IMR-90 (cell line): ENCODE results near the gene COMP. TPM values are rescaled to one million over a fixed set of nuclear protein-coding genes. Genes with fewer than 3 reads are reported as not detected.

Source experiments
- ATAC-seq: fragments of 200-7000 bp; cut with Tn5 transposase; 2 replicates; pipeline ENCODE4 v1.9.1; 2020; ENCODE audit warnings: low read depth, mild to moderate bottlenecking, moderate library complexity
- BruUV-seq: library from RNA; stranded (reverse); fragments of 400-500 nt; replicated peaks from 2 replicates; lab custom pipeline; 2021; lab: Mats Ljungman, UMichigan
- CTCF ChIA-PET: fragments of 300-600 bp; formaldehyde crosslinking; extraction: SDS; loops from one replicate; lab custom pipeline; 2021; ENCODE audit warnings: antibody characterized with exemption; lab: Yijun Ruan, JAX
- POLR2A ChIA-PET: fragments of 300-600 bp; sonication (Branson Sonifier 250); formaldehyde crosslinking; loops from one replicate; lab custom pipeline; 2022; ENCODE audit warnings: antibody characterized with exemption; ENCODE audit not compliant: unreplicated experiment; lab: Charles Lee
- DNase-seq: peaks from one replicate; pipeline ENCODE4 v3.0.0; 2013
- H2AFZ ChIP-seq: replicated peaks from 2 replicates; pipeline ENCODE3; 2013; ENCODE audit warnings: low read length, mild to moderate bottlenecking; ENCODE audit not compliant: poor library complexity
- H2AK5ac ChIP-seq: 2 replicates; pipeline ENCODE4 v1.6.1; 2013; ENCODE audit warnings: low read depth, low read length, inconsistent platforms
- H2AK9ac ChIP-seq: replicated peaks from 2 replicates; pipeline ENCODE3; 2013; ENCODE audit warnings: mild to moderate bottlenecking, low read depth, low read length, moderate library complexity; ENCODE audit not compliant: poor library complexity
- H2BK120ac ChIP-seq: 2 replicates; pipeline ENCODE4 v1.6.1; 2013; ENCODE audit warnings: low read depth, low read length, inconsistent platforms
- H2BK15ac ChIP-seq: 3 replicates; pipeline ENCODE4 v1.6.1; 2013; ENCODE audit warnings: low read depth, low read length, inconsistent platforms
- H2BK20ac ChIP-seq: 2 replicates; pipeline ENCODE4 v1.6.1; 2013; ENCODE audit warnings: low read depth, mild to moderate bottlenecking, inconsistent platforms, low read length, moderate library complexity
- H2BK5ac ChIP-seq: 2 replicates; pipeline ENCODE4 v1.6.1; 2013; ENCODE audit warnings: mild to moderate bottlenecking, low read depth, low read length, inconsistent platforms; ENCODE audit not compliant: poor library complexity, severe bottlenecking
- H3K14ac ChIP-seq: replicated peaks from 2 replicates; pipeline ENCODE4 v1.6.1; 2013; ENCODE audit warnings: low read depth, low read length, inconsistent platforms
- H3K18ac ChIP-seq: 2 replicates; pipeline ENCODE4 v1.6.1; 2013; ENCODE audit warnings: low read depth, low read length, control low read depth
- H3K23ac ChIP-seq: 2 replicates; pipeline ENCODE4 v1.6.1; 2013; ENCODE audit warnings: low read depth, low read length, inconsistent platforms
- H3K27ac ChIP-seq: 2 replicates; pipeline ENCODE4 v1.5.1; 2013; ENCODE audit warnings: mild to moderate bottlenecking, control low read depth, low read length; ENCODE audit not compliant: insufficient read depth
- H3K27me3 ChIP-seq: 2 replicates; pipeline ENCODE4 v1.6.1; 2013; ENCODE audit warnings: low read length; ENCODE audit not compliant: control insufficient read depth, insufficient read depth
- H3K36me3 ChIP-seq: 2 replicates; pipeline ENCODE4 v1.6.1; 2013; ENCODE audit warnings: low read length, mixed read lengths; ENCODE audit not compliant: control insufficient read depth, insufficient read depth
- H3K4ac ChIP-seq: 2 replicates; pipeline ENCODE4 v1.6.1; 2013; ENCODE audit warnings: low read depth, low read length, inconsistent platforms
- H3K4me1 ChIP-seq: 2 replicates; pipeline ENCODE4 v1.6.1; 2013; ENCODE audit warnings: low read length, mixed read lengths; ENCODE audit not compliant: control insufficient read depth, insufficient read depth
- H3K4me2 ChIP-seq: 2 replicates; pipeline ENCODE4 v1.6.1; 2013; ENCODE audit warnings: low read depth, mild to moderate bottlenecking, control low read depth, low read length, moderate library complexity
- H3K4me3 ChIP-seq: 2 replicates; pipeline ENCODE4 v1.5.1; 2013; ENCODE audit warnings: low read depth, mild to moderate bottlenecking, control low read depth, low read length, moderate library complexity; ENCODE audit not compliant: insufficient read depth
- H3K56ac ChIP-seq: 2 replicates; pipeline ENCODE4 v1.6.1; 2013; ENCODE audit warnings: low read length, inconsistent platforms; ENCODE audit not compliant: insufficient read depth; ENCODE audit errors: extremely low read depth
- H3K79me1 ChIP-seq, 2 experiments: 2 replicates each; pipeline ENCODE4 v1.6.1; 2013; ENCODE audit warnings: low read length in 2 of 2, inconsistent platforms in 1 of 2, low read depth in 1 of 2
- H3K9ac ChIP-seq: 2 replicates; pipeline ENCODE4 v1.6.1; 2013; ENCODE audit warnings: low read depth, low read length, control low read depth
- H3K9me1 ChIP-seq: 2 replicates; pipeline ENCODE4 v1.6.1; 2013; ENCODE audit warnings: low read length, inconsistent platforms; ENCODE audit not compliant: insufficient read depth
- H3K9me3 ChIP-seq: 2 replicates; pipeline ENCODE4 v1.6.1; 2013; ENCODE audit warnings: low read length; ENCODE audit not compliant: control insufficient read depth, insufficient read depth
- H4K20me1 ChIP-seq: 2 replicates; pipeline ENCODE4 v1.6.1; 2013; ENCODE audit warnings: low read length, inconsistent platforms; ENCODE audit not compliant: insufficient read depth
- H4K5ac ChIP-seq: 2 replicates; pipeline ENCODE4 v1.6.1; 2013; ENCODE audit warnings: mild to moderate bottlenecking, low read depth, low read length, control low read depth
- H4K8ac ChIP-seq, 2 experiments: 2 replicates each; pipeline ENCODE4 v1.6.1; 2013; ENCODE audit warnings: low read depth in 2 of 2, low read length in 2 of 2, control low read depth in 1 of 2, inconsistent platforms in 1 of 2
- H4K91ac ChIP-seq: 2 replicates; pipeline ENCODE4 v1.6.1; 2013; ENCODE audit warnings: low read depth, low read length, inconsistent platforms; ENCODE audit not compliant: insufficient read depth
- CHD1 ChIP-seq: IDR thresholded peaks from 2 replicates; pipeline ENCODE4 v1.6.1; 2012; ENCODE audit warnings: low read depth, low read length, improper control_type of control experiment
- FOS ChIP-seq: fragments of 150-350 bp; IDR thresholded peaks from 2 replicates; pipeline ENCODE4 v1.6.1; 2016; ENCODE audit warnings: low read depth, low read length
- MAFK ChIP-seq: IDR thresholded peaks from 2 replicates; pipeline ENCODE4 v1.6.1; 2012; ENCODE audit warnings: low read depth, low read length, improper control_type of control experiment
- MXI1 ChIP-seq: IDR thresholded peaks from 2 replicates; pipeline ENCODE4 v1.6.1; 2012; ENCODE audit warnings: low read depth, mild to moderate bottlenecking, low read length, moderate library complexity, borderline replicate concordance
- NFE2L2 ChIP-seq: fragments of 150-350 bp; IDR thresholded peaks from 2 replicates; pipeline ENCODE4 v1.6.1; 2016; ENCODE audit warnings: low read depth, mild to moderate bottlenecking, low read length
- RAD21 ChIP-seq: IDR thresholded peaks from 2 replicates; pipeline ENCODE4 v1.6.1; 2012; ENCODE audit warnings: low read length, improper control_type of control experiment
- RFX5 ChIP-seq: IDR thresholded peaks from 2 replicates; pipeline ENCODE4 v1.8.0; 2012; ENCODE audit warnings: low read depth, mild to moderate bottlenecking, low read length, moderate library complexity
- SMC3 ChIP-seq: fragments of 150-350 bp; IDR thresholded peaks from 2 replicates; pipeline ENCODE4 v1.6.1; 2016; ENCODE audit warnings: low read depth, mild to moderate bottlenecking, antibody characterized with exemption, low read length, moderate library complexity
- WGBS, 2 experiments: methylation state at CpG; one replicate each; pipeline versions ENCODE4 v1.1.5 to v1.1.7; 2013; ENCODE audit warnings: missing lambda C conversion rate in 2 of 2; ENCODE audit not compliant: insufficient read length in 1 of 2; ENCODE audit errors: extremely low coverage in 2 of 2; 5-methylcytosine and 5-hydroxymethylcytosine counted together
- dilution Hi-C: fragments of 300-500 bp; cut with HindIII; formaldehyde crosslinking; loops from one replicate; pipeline ENCODE4 v1.14.3; 2018; ENCODE audit warnings: low sequenced_read_pairs; ENCODE audit not compliant: unreplicated experiment
- in situ Hi-C: fragments of 300-500 bp; cut with MboI; formaldehyde crosslinking; loops from 3 replicates; pipeline ENCODE4 v1.14.3; 2019; ENCODE audit warnings: low sequenced_read_pairs, inconsistent platforms, mixed read lengths
- intact Hi-C: fragments of 100-400 bp; cut with micrococcal nuclease; formaldehyde crosslinking; loops from 2 replicates; pipeline ENCODE4 v1.10.0; 2022
- polyA plus RNA-seq, 3 experiments: library from polyadenylated mRNA; depleted of rRNA; stranded (reverse); fragments of >200 nt; gene quantifications; 2 replicates each; pipeline ENCODE4 v1.2.3, GENCODE V29; 2012; ENCODE audit warnings: low replicate concordance in 1 of 3
- total RNA-seq: library from RNA; depleted of rRNA; stranded (reverse); fragments of >200 nt; gene quantifications from 2 replicates; pipeline ENCODE4 v1.2.3, GENCODE V29; 2012
- TF ChIP-seq, protein P1 (sequence below): fragments of 150-350 bp; IDR thresholded peaks from 2 replicates; pipeline ENCODE4 v1.6.1; 2017; ENCODE audit warnings: mild to moderate bottlenecking, antibody characterized with exemption, low read length, low read depth
- TF ChIP-seq, protein P2 (sequence below): fragments of 150-350 bp; IDR thresholded peaks from 2 replicates; pipeline ENCODE4 v1.6.1; 2016; ENCODE audit warnings: low read depth, mild to moderate bottlenecking, low read length, moderate library complexity, borderline replicate concordance

The COMP gene
- total and polyA plus RNA-seq, 2 of the 4 experiments (the other 2 are of a cell fraction) = under 0.01 to 0.43 TPM

DNA sequence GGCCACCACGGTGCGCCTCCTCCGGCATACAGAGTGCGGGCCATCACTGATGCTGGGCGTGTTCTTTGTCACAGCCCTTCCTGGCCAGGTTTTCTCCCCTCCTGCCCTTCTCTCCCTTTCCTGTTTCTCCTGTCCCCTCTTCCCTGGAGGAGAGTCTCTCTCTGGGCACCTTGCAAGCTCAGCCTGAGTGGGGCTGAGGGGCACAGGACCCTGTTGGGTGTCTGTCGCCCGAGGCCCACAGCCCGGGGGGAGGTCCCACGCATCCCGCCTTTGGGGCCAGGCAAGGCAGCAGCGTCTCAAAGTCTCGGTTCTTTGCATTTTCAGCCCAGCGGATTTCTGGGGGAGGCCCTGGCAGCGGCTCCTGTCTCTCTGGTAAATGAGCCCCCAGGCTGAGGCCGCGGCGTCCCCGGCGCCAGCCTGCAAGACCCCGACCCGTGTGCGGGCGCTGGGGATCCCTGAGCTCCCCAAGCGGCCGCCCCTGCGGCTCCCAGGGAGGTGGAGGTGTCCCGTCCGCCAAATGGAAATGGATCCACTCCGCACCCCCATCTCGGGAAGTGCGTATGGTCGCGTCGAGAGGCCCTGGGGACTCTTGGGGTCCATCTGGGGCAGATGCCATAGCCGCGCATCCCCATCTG, 47.2 kb downstream of the COMP start:
- ChIA-PET POLR2A (no interaction called here), CTCF (no interaction called here)
- no peaks in the 10 kb centered on the region for H3K9me3 ChIP-seq
- no peak overlapping the region for H2AK9ac ChIP-seq
- no peak overlapping the region for H3K18ac ChIP-seq
- no peaks in the 10 kb centered on the region for H3K27me3 ChIP-seq
- no peak for DNase-seq
- no peak overlapping the region for H4K5ac ChIP-seq
- no peak overlapping the region for H3K4me3 ChIP-seq
- peaks cover 7% of the 10 kb centered on the region; the same call in 1 of the 2 replicates for H3K4me1 ChIP-seq
- H4K8ac ChIP-seq = no peak overlapping the region
- H2AFZ ChIP-seq = no peak overlapping the region
- no peak overlapping the region for H2BK5ac ChIP-seq
- H3K79me1 ChIP-seq = peaks cover 0 to 7% of the 10 kb centered on the region in 2 experiments; a peak in 2 of 4 replicates
- intact Hi-C loops = no loop called here
- H4K20me1 ChIP-seq = peaks cover 20% of the 10 kb centered on the region
- dilution Hi-C loops = no loop called here
- in situ Hi-C loops = no loop called here
- no peak overlapping the region for H3K4me2 ChIP-seq
- no peak overlapping the region for H3K56ac ChIP-seq
- no peak overlapping the region for H3K14ac ChIP-seq
- no peak for ATAC-seq
- BruUV-seq = no TSS peak
- H4K91ac ChIP-seq = no peak overlapping the region
- H3K9ac ChIP-seq = no peak overlapping the region
- no peak overlapping the region for H2BK20ac ChIP-seq
- no peak overlapping the region for H3K27ac ChIP-seq
- H2AK5ac ChIP-seq = no peak overlapping the region
- H3K36me3 ChIP-seq = peaks cover 4% of the 10 kb centered on the region; the same call in 1 of the 2 replicates
- 96% methylated on average over 12 of the region's 36 CpGs; no CpG with 5 or more reads in 1 of the 2 experiments for WGBS, 2 experiments
- no peak overlapping the region for H2BK15ac ChIP-seq
- H3K4ac ChIP-seq = no peak overlapping the region
- no peak overlapping the region; the same call in 1 of the 2 replicates for H3K23ac ChIP-seq
- TF ChIP-seq NFE2L2 (no peak), RFX5 (no peak), MAFK (no peak), CHD1 (no peak), RAD21 (no peak), MXI1 (no peak), SMC3 (no peak), FOS (no peak)
- TF ChIP-seq, protein P1, sequence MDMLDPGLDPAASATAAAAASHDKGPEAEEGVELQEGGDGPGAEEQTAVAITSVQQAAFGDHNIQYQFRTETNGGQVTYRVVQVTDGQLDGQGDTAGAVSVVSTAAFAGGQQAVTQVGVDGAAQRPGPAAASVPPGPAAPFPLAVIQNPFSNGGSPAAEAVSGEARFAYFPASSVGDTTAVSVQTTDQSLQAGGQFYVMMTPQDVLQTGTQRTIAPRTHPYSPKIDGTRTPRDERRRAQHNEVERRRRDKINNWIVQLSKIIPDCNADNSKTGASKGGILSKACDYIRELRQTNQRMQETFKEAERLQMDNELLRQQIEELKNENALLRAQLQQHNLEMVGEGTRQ = no peak
- TF ChIP-seq, protein P2, sequence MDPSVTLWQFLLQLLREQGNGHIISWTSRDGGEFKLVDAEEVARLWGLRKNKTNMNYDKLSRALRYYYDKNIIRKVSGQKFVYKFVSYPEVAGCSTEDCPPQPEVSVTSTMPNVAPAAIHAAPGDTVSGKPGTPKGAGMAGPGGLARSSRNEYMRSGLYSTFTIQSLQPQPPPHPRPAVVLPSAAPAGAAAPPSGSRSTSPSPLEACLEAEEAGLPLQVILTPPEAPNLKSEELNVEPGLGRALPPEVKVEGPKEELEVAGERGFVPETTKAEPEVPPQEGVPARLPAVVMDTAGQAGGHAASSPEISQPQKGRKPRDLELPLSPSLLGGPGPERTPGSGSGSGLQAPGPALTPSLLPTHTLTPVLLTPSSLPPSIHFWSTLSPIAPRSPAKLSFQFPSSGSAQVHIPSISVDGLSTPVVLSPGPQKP = no peak
- no peak overlapping the region for H2BK120ac ChIP-seq
- H3K9me1 ChIP-seq = no peaks in the 10 kb centered on the region
